Esophagus muscularis mucosa (tissue), 4 donors: ENCODE measurements around the gene PLBD2.

Experiments
- CTCF ChIP-seq, 3 experiments: fragments of 200-600 bp in 2 of 3; fragments of 450-650 bp in 1 of 3; sonication (generic) in 2 of 3; IDR thresholded peaks; one replicate each; pipeline ENCODE4 v1.5.1; 2017 to 2019; ENCODE audit warnings: antibody characterized with exemption in 3 of 3, mild to moderate bottlenecking in 2 of 3, moderate library complexity in 1 of 3
- EP300 ChIP-seq: sonication (generic); formaldehyde crosslinking; IDR thresholded peaks from one replicate; pipeline ENCODE4 v1.6.1; 2017; ENCODE audit warnings: antibody characterized with exemption
- POLR2A ChIP-seq: fragments of 450-650 bp; IDR thresholded peaks from one replicate; pipeline ENCODE4 v1.6.1; 2017; ENCODE audit warnings: antibody characterized with exemption, moderate library complexity, mild to moderate bottlenecking, low read depth
- POLR2AphosphoS5 ChIP-seq, 2 donors: sonication (generic); formaldehyde crosslinking; IDR thresholded peaks; one replicate each; pipeline ENCODE4 v1.6.1; 2017; ENCODE audit warnings: antibody characterized with exemption in 2 of 2

- no peak for TF ChIP-seq CTCF (IDR thresholded peaks at IDR 0.05)
- TF ChIP-seq POLR2AphosphoS5 (IDR thresholded peaks at IDR 0.05): no peak
- TF ChIP-seq EP300: no peak
- no peak for TF ChIP-seq POLR2A
Observed at GRCh38 chr12:113398346-113399290, 40.2 kb downstream of the PLBD2 start.
